Fibroblast of lung (primary cell): ENCODE results near the gene CELA3A. TPM values are rescaled to one million over a fixed set of nuclear protein-coding genes. Genes with fewer than 3 reads are reported as not detected.

ENCODE experiments used
- DNase-seq, 2 donors: peaks; one replicate each; pipeline versions ENCODE4 v3.0.0 to v3.0.0-alpha.2; 2010; ENCODE audit warnings: low read depth in 2 of 2
- H2AFZ ChIP-seq: 2 replicates; pipeline ENCODE4 v1.5.1; 2012; ENCODE audit warnings: low read length, control low read depth, inconsistent platforms
- H3K27ac ChIP-seq: 2 replicates; pipeline ENCODE4 v1.5.1; 2011; ENCODE audit warnings: low read length, control low read depth; ENCODE audit not compliant: insufficient read depth
- H3K27me3 ChIP-seq: 2 replicates; pipeline ENCODE4 v1.5.1; 2011; ENCODE audit warnings: mild to moderate bottlenecking, low read length; ENCODE audit not compliant: control insufficient read depth, insufficient read depth
- H3K36me3 ChIP-seq: 2 replicates; pipeline ENCODE4 v1.5.1; 2011; ENCODE audit warnings: low read length; ENCODE audit not compliant: control insufficient read depth, insufficient read depth
- H3K4me1 ChIP-seq: 2 replicates; pipeline ENCODE4 v1.5.1; 2011; ENCODE audit warnings: low read length; ENCODE audit not compliant: control insufficient read depth, insufficient read depth; ENCODE audit errors: extremely low read depth
- H3K4me2 ChIP-seq: 2 replicates; pipeline ENCODE4 v1.5.1; 2011; ENCODE audit warnings: low read length, control low read depth; ENCODE audit not compliant: insufficient read depth; ENCODE audit errors: extremely low read depth
- H3K4me3 ChIP-seq, 4 experiments: fragments of 200-600 bp in 1 of 4; sonication (generic) in 1 of 4; replicated peaks in 1 of 4; 2 replicates each; pipeline ENCODE4 v1.5.1; 2011 to 2016; ENCODE audit warnings: low read length in 4 of 4, low read depth in 3 of 4, mild to moderate bottlenecking in 3 of 4, control low read depth in 2 of 4, inconsistent platforms in 1 of 4, mixed read lengths in 1 of 4; ENCODE audit not compliant: insufficient read depth in 1 of 4; ENCODE audit errors: control extremely low read depth in 1 of 4
- H3K79me2 ChIP-seq: 2 replicates; pipeline ENCODE4 v1.5.1; 2012; ENCODE audit warnings: mild to moderate bottlenecking, low read length, inconsistent platforms; ENCODE audit not compliant: control insufficient read depth, insufficient read depth
- H3K9ac ChIP-seq: 2 replicates; pipeline ENCODE4 v1.5.1; 2011; ENCODE audit warnings: mild to moderate bottlenecking, low read length, control low read depth; ENCODE audit not compliant: insufficient read depth
- H3K9me3 ChIP-seq: 2 replicates; pipeline ENCODE4 v1.5.1; 2012; ENCODE audit warnings: low read depth, low read length; ENCODE audit not compliant: control insufficient read depth, insufficient read depth
- H4K20me1 ChIP-seq: 2 replicates; pipeline ENCODE4 v1.5.1; 2011; ENCODE audit warnings: low read length; ENCODE audit not compliant: control insufficient read depth, insufficient read depth; ENCODE audit errors: extremely low read depth
- CTCF ChIP-seq, 2 donors: IDR thresholded peaks in 1 of 2; conservative IDR thresholded peaks in 1 of 2; 1 replicate in 1 of 2; 2 replicates in 1 of 2; pipeline ENCODE4 v1.5.1; 2011 to 2012; ENCODE audit warnings: low read length in 2 of 2, control low read depth in 1 of 2, inconsistent platforms in 1 of 2, low read depth in 1 of 2, mild to moderate bottlenecking in 1 of 2
- EZH2 ChIP-seq: IDR thresholded peaks from 2 replicates; pipeline ENCODE4 v1.5.1; 2012; ENCODE audit warnings: low read length, control low read depth, mild to moderate bottlenecking; ENCODE audit errors: missing control alignments
- polyA plus RNA-seq, 2 donors: library from polyadenylated mRNA; depleted of rRNA in 1 of 2; stranded (reverse) in 1 of 2; unstranded in 1 of 2; fragments of >200 nt; gene quantifications; 2 replicates each; pipeline ENCODE4 v1.2.1, GENCODE V29; 2011 to 2012; ENCODE audit warnings: missing spikeins in 1 of 2
- total RNA-seq: library from RNA; depleted of rRNA; stranded (reverse); fragments of >200 nt; gene quantifications from 2 replicates; pipeline ENCODE4 v1.2.1, GENCODE V29; 2014

The CELA3A gene
- total and polyA plus RNA-seq, 2 donors (not counting 1 experiment from before 2014, with no cell fraction given) = not detected

- H3K27ac ChIP-seq = no peak overlapping the region
Observed at GRCh38 chr1:22038036-22038435, 36.6 kb downstream of the CELA3A start.

GRCh38 chr1:22039594-22040285 lies 38.3 kb downstream of the CELA3A start:
- peaks cover 5% of the 10 kb centered on the region for H3K4me1 ChIP-seq
- TF ChIP-seq CTCF (conservative IDR thresholded peaks at IDR 0.05 in 1 of 2, IDR thresholded peaks at IDR 0.05 in 1 of 2; ENCODE audit: low read depth in 1 of 2, low read length in 2 of 2) (no peak), EZH2 (no peak)
- H4K20me1 ChIP-seq = no peaks in the 10 kb centered on the region
- no peak overlapping the region for H3K27ac ChIP-seq
- no peaks in the 10 kb centered on the region for H3K36me3 ChIP-seq
- peak overlapping the region; percentile 69 for H3K4me2 ChIP-seq
- H3K9me3 ChIP-seq = no peaks in the 10 kb centered on the region
- peak overlapping the region; percentile 63 for H2AFZ ChIP-seq
- peak; percentile 59 to 89 for DNase-seq
- no peaks in the 10 kb centered on the region for H3K27me3 ChIP-seq
- no peak overlapping the region for H3K9ac ChIP-seq
- peak overlapping the region in 1 of 4 experiments; percentile 11 for H3K4me3 ChIP-seq
- no peaks in the 10 kb centered on the region for H3K79me2 ChIP-seq

More at GRCh38 chr1:22038036-22038435, 36.6 kb downstream of the CELA3A start:
- H4K20me1 ChIP-seq = no peaks in the 10 kb centered on the region
- H3K4me2 ChIP-seq = no peak overlapping the region
- H2AFZ ChIP-seq = no peak overlapping the region
- peaks cover 4% of the 10 kb centered on the region for H3K4me1 ChIP-seq
- H3K27me3 ChIP-seq = no peaks in the 10 kb centered on the region
- peak in 1 of 2 donors; percentile 43 for DNase-seq
- TF ChIP-seq EZH2 = no peak
- no peak overlapping the region for H3K9ac ChIP-seq
- H3K79me2 ChIP-seq = no peaks in the 10 kb centered on the region
- H3K36me3 ChIP-seq = no peaks in the 10 kb centered on the region
- H3K4me3 ChIP-seq = no peak overlapping the region
- no peaks in the 10 kb centered on the region for H3K9me3 ChIP-seq

GRCh38 chr1:22040286-22040623 lies 38.8 kb downstream of the CELA3A start:
- DNase-seq = no peak
- Histone ChIP-seq H3K36me3 (no peaks in the 10 kb centered on the region), H3K27me3 (no peaks in the 10 kb centered on the region), H4K20me1 (no peaks in the 10 kb centered on the region), H3K9ac (no peak overlapping the region), H3K4me2 (peak overlapping the region; percentile 69), H3K27ac (no peak overlapping the region), H3K9me3 (no peaks in the 10 kb centered on the region), H2AFZ (peak overlapping the region; percentile 63), H3K4me1 (peaks cover 9% of the 10 kb centered on the region), H3K79me2 (no peaks in the 10 kb centered on the region), H3K4me3 (no peak overlapping the region)
- TF ChIP-seq CTCF (conservative IDR thresholded peaks at IDR 0.05 in 1 of 2, IDR thresholded peaks at IDR 0.05 in 1 of 2; ENCODE audit: low read depth in 1 of 2, low read length in 2 of 2) (no peak), EZH2 (no peak)
